Vagina (tissue), 2 donors: ENCODE data around the gene ASCL3.

Experiments
- POLR2A ChIP-seq, 2 donors: fragments of 450-650 bp; IDR thresholded peaks; one replicate each; pipeline ENCODE4 v1.6.1; 2017; ENCODE audit warnings: antibody characterized with exemption in 2 of 2, mild to moderate bottlenecking in 2 of 2, moderate library complexity in 2 of 2
- POLR2AphosphoS5 ChIP-seq, 2 donors: sonication (generic); formaldehyde crosslinking; IDR thresholded peaks; one replicate each; pipeline ENCODE4 v1.9.0; 2017; ENCODE audit warnings: antibody characterized with exemption in 2 of 2, mild to moderate bottlenecking in 2 of 2, low read depth in 1 of 2; ENCODE audit not compliant: insufficient read depth in 1 of 2
- TF ChIP-seq, protein P1 (sequence below), 3 experiments: fragments of 450-650 bp in 2 of 3; fragments of 200-600 bp in 1 of 3; sonication (generic) in 1 of 3; IDR thresholded peaks; one replicate each; pipeline ENCODE4 v1.5.1; 2017 to 2019; ENCODE audit warnings: antibody characterized with exemption in 3 of 3, mild to moderate bottlenecking in 2 of 3, moderate library complexity in 2 of 3

- TF ChIP-seq, protein P1, sequence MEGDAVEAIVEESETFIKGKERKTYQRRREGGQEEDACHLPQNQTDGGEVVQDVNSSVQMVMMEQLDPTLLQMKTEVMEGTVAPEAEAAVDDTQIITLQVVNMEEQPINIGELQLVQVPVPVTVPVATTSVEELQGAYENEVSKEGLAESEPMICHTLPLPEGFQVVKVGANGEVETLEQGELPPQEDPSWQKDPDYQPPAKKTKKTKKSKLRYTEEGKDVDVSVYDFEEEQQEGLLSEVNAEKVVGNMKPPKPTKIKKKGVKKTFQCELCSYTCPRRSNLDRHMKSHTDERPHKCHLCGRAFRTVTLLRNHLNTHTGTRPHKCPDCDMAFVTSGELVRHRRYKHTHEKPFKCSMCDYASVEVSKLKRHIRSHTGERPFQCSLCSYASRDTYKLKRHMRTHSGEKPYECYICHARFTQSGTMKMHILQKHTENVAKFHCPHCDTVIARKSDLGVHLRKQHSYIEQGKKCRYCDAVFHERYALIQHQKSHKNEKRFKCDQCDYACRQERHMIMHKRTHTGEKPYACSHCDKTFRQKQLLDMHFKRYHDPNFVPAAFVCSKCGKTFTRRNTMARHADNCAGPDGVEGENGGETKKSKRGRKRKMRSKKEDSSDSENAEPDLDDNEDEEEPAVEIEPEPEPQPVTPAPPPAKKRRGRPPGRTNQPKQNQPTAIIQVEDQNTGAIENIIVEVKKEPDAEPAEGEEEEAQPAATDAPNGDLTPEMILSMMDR (IDR thresholded peaks at IDR 0.05), result no peak
- no peak for TF ChIP-seq POLR2AphosphoS5 (IDR thresholded peaks at IDR 0.05; ENCODE audit: insufficient read depth in 1 of 2, low read depth in 1 of 2)
- no peak for TF ChIP-seq POLR2A (IDR thresholded peaks at IDR 0.05)
Measured at GRCh38 chr11:8961401-8961800, 18.6 kb upstream of the ASCL3 start.
